ENCODE measurements around the gene ADAM8.

Gene ADAM8

DNA sequence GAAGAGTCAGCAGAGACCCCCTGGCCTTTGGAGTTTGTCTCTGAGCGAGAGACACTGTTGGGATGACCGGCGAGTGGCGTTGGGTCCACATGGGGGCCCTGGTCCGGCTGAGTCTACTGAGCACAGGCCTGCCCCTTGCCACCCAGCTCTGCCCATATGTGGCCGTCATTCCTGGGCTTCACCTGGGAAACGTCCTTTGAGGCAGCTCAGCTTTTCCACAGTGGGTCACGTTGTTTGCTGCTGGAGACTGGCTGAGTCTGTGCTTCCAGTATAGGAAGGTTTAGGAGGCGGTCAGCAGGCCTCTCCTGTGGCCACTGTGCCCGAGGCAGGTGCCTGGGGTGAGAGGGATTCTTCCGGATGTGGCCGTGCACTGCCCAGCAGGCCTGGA, 17.1 kb downstream of the ADAM8 start:
- TF ChIP-seq, protein P1, sequence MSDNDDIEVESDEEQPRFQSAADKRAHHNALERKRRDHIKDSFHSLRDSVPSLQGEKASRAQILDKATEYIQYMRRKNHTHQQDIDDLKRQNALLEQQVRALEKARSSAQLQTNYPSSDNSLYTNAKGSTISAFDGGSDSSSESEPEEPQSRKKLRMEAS (IDR thresholded peaks at IDR 0.05), result no peak
- TF ChIP-seq EP300 (IDR thresholded peaks at IDR 0.05; ENCODE audit: borderline replicate concordance) (no peak), RAD21 (IDR thresholded peaks at IDR 0.05; ENCODE audit: low read depth) (no peak), CEBPB (IDR thresholded peaks at IDR 0.05) (no peak), EGR1 (IDR thresholded peaks at IDR 0.05) (no peak), TEAD4 (IDR thresholded peaks at IDR 0.05) (no peak), NFIC (IDR thresholded peaks at IDR 0.05) (no peak), TAF1 (IDR thresholded peaks at IDR 0.05; ENCODE audit: low read depth) (no peak)
- TF ChIP-seq, protein P2, sequence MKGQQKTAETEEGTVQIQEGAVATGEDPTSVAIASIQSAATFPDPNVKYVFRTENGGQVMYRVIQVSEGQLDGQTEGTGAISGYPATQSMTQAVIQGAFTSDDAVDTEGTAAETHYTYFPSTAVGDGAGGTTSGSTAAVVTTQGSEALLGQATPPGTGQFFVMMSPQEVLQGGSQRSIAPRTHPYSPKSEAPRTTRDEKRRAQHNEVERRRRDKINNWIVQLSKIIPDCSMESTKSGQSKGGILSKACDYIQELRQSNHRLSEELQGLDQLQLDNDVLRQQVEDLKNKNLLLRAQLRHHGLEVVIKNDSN (IDR thresholded peaks at IDR 0.05), result no peak
- TF ChIP-seq, protein P3, sequence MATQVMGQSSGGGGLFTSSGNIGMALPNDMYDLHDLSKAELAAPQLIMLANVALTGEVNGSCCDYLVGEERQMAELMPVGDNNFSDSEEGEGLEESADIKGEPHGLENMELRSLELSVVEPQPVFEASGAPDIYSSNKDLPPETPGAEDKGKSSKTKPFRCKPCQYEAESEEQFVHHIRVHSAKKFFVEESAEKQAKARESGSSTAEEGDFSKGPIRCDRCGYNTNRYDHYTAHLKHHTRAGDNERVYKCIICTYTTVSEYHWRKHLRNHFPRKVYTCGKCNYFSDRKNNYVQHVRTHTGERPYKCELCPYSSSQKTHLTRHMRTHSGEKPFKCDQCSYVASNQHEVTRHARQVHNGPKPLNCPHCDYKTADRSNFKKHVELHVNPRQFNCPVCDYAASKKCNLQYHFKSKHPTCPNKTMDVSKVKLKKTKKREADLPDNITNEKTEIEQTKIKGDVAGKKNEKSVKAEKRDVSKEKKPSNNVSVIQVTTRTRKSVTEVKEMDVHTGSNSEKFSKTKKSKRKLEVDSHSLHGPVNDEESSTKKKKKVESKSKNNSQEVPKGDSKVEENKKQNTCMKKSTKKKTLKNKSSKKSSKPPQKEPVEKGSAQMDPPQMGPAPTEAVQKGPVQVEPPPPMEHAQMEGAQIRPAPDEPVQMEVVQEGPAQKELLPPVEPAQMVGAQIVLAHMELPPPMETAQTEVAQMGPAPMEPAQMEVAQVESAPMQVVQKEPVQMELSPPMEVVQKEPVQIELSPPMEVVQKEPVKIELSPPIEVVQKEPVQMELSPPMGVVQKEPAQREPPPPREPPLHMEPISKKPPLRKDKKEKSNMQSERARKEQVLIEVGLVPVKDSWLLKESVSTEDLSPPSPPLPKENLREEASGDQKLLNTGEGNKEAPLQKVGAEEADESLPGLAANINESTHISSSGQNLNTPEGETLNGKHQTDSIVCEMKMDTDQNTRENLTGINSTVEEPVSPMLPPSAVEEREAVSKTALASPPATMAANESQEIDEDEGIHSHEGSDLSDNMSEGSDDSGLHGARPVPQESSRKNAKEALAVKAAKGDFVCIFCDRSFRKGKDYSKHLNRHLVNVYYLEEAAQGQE (IDR thresholded peaks at IDR 0.05; ENCODE audit: low read depth), result no peak

DNA sequence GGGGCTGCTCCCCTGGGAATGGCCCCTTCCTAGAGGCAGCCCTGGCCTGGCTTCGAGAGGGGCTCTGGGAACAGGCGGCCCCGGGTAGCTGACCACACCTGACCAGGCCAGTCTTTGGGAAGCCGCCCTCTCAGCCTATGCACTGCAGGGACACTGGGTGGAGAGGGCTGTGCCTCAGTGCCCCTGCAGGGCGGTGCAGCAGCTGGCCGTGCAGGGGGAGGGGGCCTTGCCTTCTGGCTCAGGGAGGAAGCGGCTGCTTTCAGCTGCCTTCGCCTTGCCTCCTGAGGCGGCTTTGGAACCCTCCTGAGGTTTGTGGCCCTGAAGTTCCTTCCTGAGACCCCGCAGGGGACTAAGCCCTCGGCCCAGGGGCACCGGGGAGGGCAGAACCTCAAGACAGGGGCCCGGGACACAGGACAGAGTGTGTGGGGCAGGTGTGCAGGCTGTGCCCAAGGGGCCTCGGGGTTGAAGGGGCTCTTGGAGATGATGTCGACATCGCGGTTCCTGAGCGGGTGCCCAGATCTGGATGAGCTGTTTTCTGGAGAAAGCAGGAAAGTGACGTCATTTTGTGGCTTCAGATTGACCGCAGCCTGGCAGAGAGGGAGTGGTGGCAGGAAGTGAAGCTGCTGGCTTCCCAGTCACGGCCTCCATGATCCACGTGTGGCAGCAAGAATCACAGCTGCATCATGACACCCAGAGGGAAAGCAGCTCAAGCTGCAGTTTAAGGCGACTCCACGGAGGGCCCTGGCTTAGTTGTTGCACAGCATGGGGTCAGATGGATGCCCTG, 17.7 kb downstream of the ADAM8 start:
- TF ChIP-seq, protein P1 (IDR thresholded peaks at IDR 0.05), result peak; percentile 27; the same call in 1 of the 2 replicates
- no peak for TF ChIP-seq TCF12 (IDR thresholded peaks at IDR 0.05; ENCODE audit: low read depth)

DNA sequence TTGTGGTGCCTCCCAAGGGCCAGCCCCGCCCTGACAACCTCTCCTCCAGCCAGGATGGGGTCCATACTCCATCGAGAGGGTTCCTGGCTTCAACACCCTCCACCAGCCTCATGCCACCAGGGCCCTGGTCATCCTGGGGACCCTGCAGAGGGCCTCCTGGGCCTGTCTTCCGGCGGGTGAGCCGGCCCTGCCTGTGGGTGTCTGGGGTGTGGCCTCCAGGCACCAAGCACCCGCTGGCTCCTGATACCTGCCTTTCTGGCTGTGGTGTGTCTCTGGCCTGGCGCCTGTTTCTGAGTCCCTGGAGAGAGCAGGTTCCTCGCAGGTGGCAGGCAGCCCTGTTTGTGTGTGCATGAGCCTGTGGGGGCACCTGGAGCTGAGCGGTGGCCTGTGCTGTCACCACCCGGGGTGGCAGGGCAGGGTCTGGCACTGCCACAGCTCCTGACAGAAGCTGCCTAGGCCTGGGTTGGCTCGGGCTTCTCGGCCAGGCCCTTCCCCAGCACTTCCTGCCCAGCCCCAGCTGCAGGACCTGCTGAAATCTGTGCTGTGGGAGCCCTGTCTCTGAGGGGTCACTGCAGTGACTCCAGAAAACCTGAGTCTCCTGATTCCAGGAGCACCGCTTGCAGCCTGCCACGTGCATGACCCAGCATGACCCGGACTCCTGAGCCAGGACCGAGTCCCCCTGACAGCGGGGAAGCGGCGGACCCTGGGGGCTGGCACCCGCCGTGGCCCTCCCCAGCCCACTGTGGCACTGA, 18.4 kb downstream of the ADAM8 start:
- TF ChIP-seq ZBTB7A (IDR thresholded peaks at IDR 0.05; ENCODE audit: low read depth), result peak; percentile 64; the same call in 1 of the 2 replicates
- no peak for TF ChIP-seq CREB1 (IDR thresholded peaks at IDR 0.05; ENCODE audit: low read depth)
- TF ChIP-seq, protein P1 (IDR thresholded peaks at IDR 0.05), result peak; percentile 51
- TF ChIP-seq NFIC (IDR thresholded peaks at IDR 0.05), result 0 out of 2 replicates have a peak, but pooled peaks have one; percentile 30
- no peak for TF ChIP-seq FOXM1 (IDR thresholded peaks at IDR 0.05; ENCODE audit: borderline replicate concordance, low read depth)

DNA sequence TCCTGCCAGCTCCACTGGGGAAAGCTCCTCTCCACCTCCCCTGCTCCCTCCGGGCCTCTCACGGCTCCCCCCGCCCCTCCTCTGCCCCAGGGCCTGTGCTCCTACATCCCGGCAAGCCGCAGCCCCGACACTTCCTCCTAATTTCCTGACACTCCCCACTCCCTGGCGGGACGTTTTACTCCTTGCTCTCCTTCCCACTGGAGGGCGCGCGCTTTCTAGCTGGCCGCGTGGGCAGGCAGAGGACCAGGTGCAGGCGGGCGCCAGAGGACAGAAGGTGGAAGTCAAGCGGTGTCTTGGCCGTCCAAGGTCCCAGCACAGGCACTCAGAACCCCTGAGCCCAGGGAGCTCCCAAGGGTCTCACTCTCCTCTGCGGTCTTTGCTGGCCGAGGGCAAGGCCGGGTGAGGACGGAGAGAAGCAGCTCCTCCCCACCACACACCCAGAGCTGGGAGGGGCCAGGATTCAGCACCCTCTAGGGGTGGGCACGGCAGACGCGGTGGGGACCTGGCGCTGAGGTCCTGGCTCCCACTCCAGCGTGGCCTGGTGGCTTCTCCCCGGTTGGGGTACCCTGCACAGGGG, 19.1 kb downstream of the ADAM8 start:
- TF ChIP-seq ZBTB7A (IDR thresholded peaks at IDR 0.05; ENCODE audit: low read depth) (no peak), RAD21 (IDR thresholded peaks at IDR 0.05; ENCODE audit: low read depth) (peak; percentile 58), TAF1 (IDR thresholded peaks at IDR 0.05; ENCODE audit: low read depth) (no peak), FOXM1 (IDR thresholded peaks at IDR 0.05; ENCODE audit: borderline replicate concordance, low read depth) (no peak), EP300 (IDR thresholded peaks at IDR 0.05; ENCODE audit: borderline replicate concordance) (no peak), CEBPB (IDR thresholded peaks at IDR 0.05) (no peak), CREB1 (IDR thresholded peaks at IDR 0.05; ENCODE audit: low read depth) (no peak), YY1 (IDR thresholded peaks at IDR 0.05; ENCODE audit: low read depth) (no peak), TCF12 (IDR thresholded peaks at IDR 0.05; ENCODE audit: low read depth) (no peak)
- TF ChIP-seq, protein P1 (IDR thresholded peaks at IDR 0.05), result peak; percentile 67
- TF ChIP-seq, protein P2 (IDR thresholded peaks at IDR 0.05), result no peak

DNA sequence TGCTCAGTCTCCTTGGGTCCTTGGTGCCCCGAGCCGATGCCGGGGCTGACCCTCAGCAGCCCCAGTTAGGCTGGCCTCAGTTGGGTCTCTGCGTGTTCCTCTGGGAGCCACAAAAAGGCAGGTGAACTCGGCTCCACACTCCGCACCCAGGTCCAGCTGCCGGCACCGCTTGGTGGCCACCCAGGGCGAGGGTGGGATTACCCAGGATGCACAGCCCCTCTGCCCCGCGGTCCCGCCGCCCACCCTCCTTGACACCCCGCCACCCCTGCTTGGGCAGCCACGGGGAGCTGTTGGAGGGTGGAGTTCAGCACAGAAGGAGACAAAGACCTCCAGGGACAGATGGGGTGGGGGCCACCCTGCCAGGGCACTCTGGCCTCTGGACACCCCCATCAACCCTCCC, 21.3 kb downstream of the ADAM8 start:
- no peak for TF ChIP-seq TCF12 (IDR thresholded peaks at IDR 0.05; ENCODE audit: low read depth)
- no peak for TF ChIP-seq EGR1 (IDR thresholded peaks at IDR 0.05)
- TF ChIP-seq, protein P1 (IDR thresholded peaks at IDR 0.05), result no peak
- TF ChIP-seq, protein P3 (IDR thresholded peaks at IDR 0.05; ENCODE audit: low read depth), result no peak
- no peak for TF ChIP-seq EP300 (IDR thresholded peaks at IDR 0.05; ENCODE audit: borderline replicate concordance)
- TF ChIP-seq, protein P2 (IDR thresholded peaks at IDR 0.05), result no peak
- no peak for TF ChIP-seq CEBPB (IDR thresholded peaks at IDR 0.05)
- TF ChIP-seq ZBTB7A (IDR thresholded peaks at IDR 0.05; ENCODE audit: low read depth), result no peak
- TF ChIP-seq NFIC (IDR thresholded peaks at IDR 0.05), result no peak
- no peak for TF ChIP-seq RAD21 (IDR thresholded peaks at IDR 0.05; ENCODE audit: low read depth)
- TF ChIP-seq TEAD4 (IDR thresholded peaks at IDR 0.05), result no peak
- no peak for TF ChIP-seq CREB1 (IDR thresholded peaks at IDR 0.05; ENCODE audit: low read depth)
- TF ChIP-seq FOXM1 (IDR thresholded peaks at IDR 0.05; ENCODE audit: borderline replicate concordance, low read depth), result no peak
- no peak for TF ChIP-seq YY1 (IDR thresholded peaks at IDR 0.05; ENCODE audit: low read depth)
- TF ChIP-seq TAF1 (IDR thresholded peaks at IDR 0.05; ENCODE audit: low read depth), result no peak

Measured in Ishikawa (cell line).